Neural cell (in vitro differentiated cells): ENCODE data around the gene SLC6A9. TPM values are rescaled to one million over a fixed set of nuclear protein-coding genes. Genes with fewer than 3 reads are reported as not detected.

Experiments
- H2AFZ ChIP-seq: fragments of 200-600, 300-800 bp; sonication (generic), shearing (Covaris generic); 2 replicates; pipeline ENCODE4 v1.6.0; 2014; ENCODE audit warnings: low read depth, mild to moderate bottlenecking, antibody characterized with exemption, low read length, moderate library complexity
- H3F3A ChIP-seq: fragments of 200-600 bp; shearing (Covaris generic); 2 replicates; pipeline ENCODE4 v1.6.1; 2016; ENCODE audit warnings: mild to moderate bottlenecking, moderate library complexity, mixed read lengths, antibody characterized with exemption, low read length; ENCODE audit not compliant: insufficient read depth, poor library complexity, severe bottlenecking
- H3K27ac ChIP-seq: fragments of 200-600, 300-800 bp; sonication (generic), shearing (Covaris generic); 2 replicates; pipeline ENCODE4 v1.5.1; 2014; ENCODE audit warnings: mild to moderate bottlenecking, low read length, moderate library complexity
- H3K27me3 ChIP-seq: fragments of 300-800, 200-600 bp; sonication (generic), shearing (Covaris generic); 2 replicates; pipeline ENCODE4 v1.6.0; 2014; ENCODE audit warnings: mild to moderate bottlenecking, low read depth, low read length, moderate library complexity; ENCODE audit not compliant: insufficient read depth
- H3K36me3 ChIP-seq: fragments of 300-800, 200-600 bp; sonication (generic), shearing (Covaris generic); 2 replicates; pipeline ENCODE4 v1.5.1; 2014; ENCODE audit warnings: mild to moderate bottlenecking, antibody characterized with exemption, low read length, moderate library complexity; ENCODE audit not compliant: insufficient read depth
- H3K4me2 ChIP-seq: fragments of 300-800, 200-600 bp; sonication (generic), shearing (Covaris generic); 2 replicates; pipeline ENCODE4 v1.6.0; 2014; ENCODE audit warnings: mild to moderate bottlenecking, low read length
- H3K4me3 ChIP-seq: fragments of 300-800, 200-600 bp; sonication (generic), shearing (Covaris generic); 2 replicates; pipeline ENCODE4 v1.5.1; 2014; ENCODE audit warnings: mild to moderate bottlenecking, low read length, moderate library complexity
- H3K79me2 ChIP-seq: fragments of 200-600 bp; shearing (Covaris generic); replicated peaks from 2 replicates; pipeline ENCODE4 v1.6.0; 2014; ENCODE audit warnings: mild to moderate bottlenecking, low read length, moderate library complexity; ENCODE audit not compliant: insufficient read depth
- H3K9ac ChIP-seq: fragments of 300-800, 200-600 bp; sonication (generic), shearing (Covaris generic); 2 replicates; pipeline ENCODE4 v1.6.1; 2016; ENCODE audit warnings: mild to moderate bottlenecking, low read length, mixed read lengths
- H3K9me2 ChIP-seq: fragments of 200-600 bp; shearing (Covaris generic); 2 replicates; pipeline ENCODE4 v1.6.1; 2016; ENCODE audit warnings: mild to moderate bottlenecking, low read length, mixed read lengths; ENCODE audit not compliant: insufficient read depth
- H3K9me3 ChIP-seq: fragments of 200-600, 300-800 bp; sonication (generic), shearing (Covaris generic); 2 replicates; pipeline ENCODE4 v1.6.1; 2016; ENCODE audit warnings: mild to moderate bottlenecking, mixed run types, low read length, moderate library complexity, mixed read lengths
- H4K20me1 ChIP-seq: fragments of 200-600 bp; shearing (Covaris generic); 2 replicates; pipeline ENCODE4 v1.6.1; 2016; ENCODE audit warnings: mild to moderate bottlenecking, mixed run types; ENCODE audit not compliant: insufficient read depth
- CTCF ChIP-seq: fragments of 450-650 bp; IDR thresholded peaks from 2 replicates; pipeline ENCODE4 v1.5.1; 2014; ENCODE audit warnings: antibody characterized with exemption, mild to moderate bottlenecking, moderate library complexity; ENCODE audit not compliant: poor library complexity, severe bottlenecking
- EP300 ChIP-seq: fragments of 450-650 bp; conservative IDR thresholded peaks from 2 replicates; pipeline ENCODE4 v1.6.1; 2014; ENCODE audit warnings: antibody characterized with exemption, mild to moderate bottlenecking, moderate library complexity; ENCODE audit not compliant: poor library complexity, severe bottlenecking
- EZH2 ChIP-seq: fragments of 200-600, 300-800 bp; shearing (Covaris generic), sonication (generic); IDR thresholded peaks from 2 replicates; pipeline ENCODE4 v1.6.1; 2014; ENCODE audit warnings: antibody characterized with exemption, low read length, borderline replicate concordance, mild to moderate bottlenecking; ENCODE audit not compliant: insufficient read depth, poor library complexity, severe bottlenecking
- MXI1 ChIP-seq: fragments of 450-650 bp; conservative IDR thresholded peaks from 2 replicates; pipeline ENCODE4 v1.6.1; 2014; ENCODE audit warnings: antibody characterized with exemption, mild to moderate bottlenecking; ENCODE audit not compliant: poor library complexity, severe bottlenecking
- POLR2AphosphoS5 ChIP-seq: IDR thresholded peaks from 2 replicates; pipeline ENCODE4 v1.6.1; 2012
- RAD21 ChIP-seq: fragments of 450-650 bp; conservative IDR thresholded peaks from 2 replicates; pipeline ENCODE4 v1.6.1; 2014; ENCODE audit warnings: antibody characterized with exemption, mild to moderate bottlenecking, moderate library complexity
- REST ChIP-seq: IDR thresholded peaks from 2 replicates; pipeline ENCODE4 v1.6.1; 2012; ENCODE audit warnings: borderline replicate concordance
- SMC3 ChIP-seq: fragments of 450-650 bp; conservative IDR thresholded peaks from 2 replicates; pipeline ENCODE4 v1.6.1; 2014; ENCODE audit warnings: antibody characterized with exemption, mild to moderate bottlenecking, moderate library complexity; ENCODE audit not compliant: poor library complexity
- TAF1 ChIP-seq: IDR thresholded peaks from 2 replicates; pipeline ENCODE4 v1.6.1; 2012; ENCODE audit warnings: low read depth
- polyA plus RNA-seq: library from polyadenylated mRNA; depleted of rRNA; stranded (reverse); fragments of >200 nt; gene quantifications from 2 replicates; pipeline ENCODE4 v1.2.3, GENCODE V29; 2014

SLC6A9 gene
- polyA plus RNA-seq, 1 donor from 2014 or later = 1.3 TPM

GRCh38 chr1:44061857-44062256 lies 30.6 kb upstream of the SLC6A9 start:
- Histone ChIP-seq H3K27ac (no peak overlapping the region), H3K27me3 (no peaks in the 10 kb centered on the region), H3K9me3 (no peaks in the 10 kb centered on the region), H4K20me1 (no peaks in the 10 kb centered on the region), H2AFZ (no peak overlapping the region), H3K9ac (no peak overlapping the region), H3F3A (no peaks in the 10 kb centered on the region), H3K4me3 (no peak overlapping the region), H3K4me2 (no peak overlapping the region), H3K9me2 (no peaks in the 10 kb centered on the region), H3K79me2 (no peaks in the 10 kb centered on the region), H3K36me3 (no peaks in the 10 kb centered on the region)
- TF ChIP-seq EP300 = no peak
- TF ChIP-seq CTCF = no peak
- TF ChIP-seq EZH2 = no peak
- no peak for TF ChIP-seq REST
- TF ChIP-seq SMC3 = no peak
- TF ChIP-seq RAD21 = no peak
- TF ChIP-seq MXI1 = no peak
- TF ChIP-seq POLR2AphosphoS5 = no peak
- TF ChIP-seq TAF1 = no peak

DNA sequence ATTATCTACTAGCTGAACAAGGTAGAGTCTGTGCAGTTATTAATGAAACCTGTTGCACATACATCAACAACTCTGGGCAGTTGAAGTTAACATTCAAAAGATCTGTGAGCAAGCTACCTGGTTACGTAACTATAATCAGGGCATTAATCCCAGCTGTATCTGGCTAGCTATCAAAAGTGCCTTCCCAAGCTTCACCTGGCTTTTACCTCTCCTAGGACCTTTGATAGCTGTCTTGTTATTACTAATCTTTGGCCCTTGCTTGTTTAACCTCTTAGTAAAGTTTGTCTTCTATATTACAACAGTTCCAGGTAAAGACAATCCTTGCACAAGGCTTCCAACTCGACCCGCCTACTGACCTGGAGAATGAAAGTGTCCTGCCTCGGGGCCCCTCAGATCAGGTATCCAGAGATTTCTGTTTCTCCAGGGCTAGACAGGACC lies 29.6 kb upstream of the SLC6A9 start:
- H4K20me1 ChIP-seq = no peaks in the 10 kb centered on the region
- no peaks in the 10 kb centered on the region for H3K27me3 ChIP-seq
- H3K9me3 ChIP-seq = no peaks in the 10 kb centered on the region
- H3K4me2 ChIP-seq = no peak overlapping the region
- no peaks in the 10 kb centered on the region for H3K9me2 ChIP-seq
- no peaks in the 10 kb centered on the region for H3K36me3 ChIP-seq
- H3K4me3 ChIP-seq = no peak overlapping the region
- H3K27ac ChIP-seq = no peak overlapping the region
- no peak for TF ChIP-seq POLR2AphosphoS5
- no peak for TF ChIP-seq EZH2
- TF ChIP-seq TAF1 = no peak
- TF ChIP-seq REST = no peak
- no peak for TF ChIP-seq MXI1
- TF ChIP-seq SMC3 = no peak
- TF ChIP-seq EP300 = no peak
- TF ChIP-seq CTCF = no peak
- no peak for TF ChIP-seq RAD21
- no peak overlapping the region for H3K9ac ChIP-seq
- H2AFZ ChIP-seq = no peak overlapping the region
- no peaks in the 10 kb centered on the region for H3K79me2 ChIP-seq
- no peaks in the 10 kb centered on the region for H3F3A ChIP-seq
